Lower leg skin (tissue), 3 donors: Measurements from ENCODE around the gene UBASH3A.

Experiments used
- CTCF ChIP-seq, 3 donors: fragments of 450-650 bp; IDR thresholded peaks; one replicate each; pipeline ENCODE4 v1.5.1; 2016; ENCODE audit warnings: antibody characterized with exemption in 3 of 3, mild to moderate bottlenecking in 3 of 3, moderate library complexity in 2 of 3
- POLR2A ChIP-seq, 2 donors: fragments of 450-650 bp; IDR thresholded peaks; one replicate each; pipeline ENCODE4 v1.6.1; 2016 to 2017; ENCODE audit warnings: antibody characterized with exemption in 2 of 2, mild to moderate bottlenecking in 1 of 2, moderate library complexity in 1 of 2

- TF ChIP-seq CTCF (IDR thresholded peaks at IDR 0.05), result no peak
- TF ChIP-seq POLR2A (IDR thresholded peaks at IDR 0.05), result no peak
Measured at GRCh38 chr21:42495027-42495426, 91.3 kb downstream of the UBASH3A start.
